Endothelial cell of umbilical vein (primary cell): Measurements from ENCODE around the gene KRTAP25-1. TPM values are rescaled to one million over a fixed set of nuclear protein-coding genes. Genes with fewer than 3 reads are reported as not detected.

Experiments
- BruUV-seq: library from RNA; stranded (reverse); fragments of 400-500 nt; replicated peaks from 2 replicates; lab custom pipeline; 2021; lab: Mats Ljungman, UMichigan
- CTCF ChIA-PET: fragments of 300-600, 350-600 bp; sonication (Branson Sonifier 250); formaldehyde crosslinking; loops from one replicate; lab custom pipeline; 2021; ENCODE audit warnings: antibody characterized with exemption, inconsistent platforms; lab: Charles Lee
- POLR2A ChIA-PET: fragments of 300-600, 350-600 bp; sonication (Branson Sonifier 250); formaldehyde crosslinking; loops from one replicate; lab custom pipeline; 2021; ENCODE audit warnings: antibody characterized with exemption, inconsistent platforms; lab: Charles Lee
- DNase-seq: peaks from one replicate; pipeline ENCODE4 v3.0.0-alpha.2; 2011; ENCODE audit warnings: low read depth, low spot score
- FAIRE-seq: peaks from 2 replicates; lab custom pipeline; 2011; peaks lifted over from hg19 to GRCh38; lab: Jason Lieb, UNC
- H2AFZ ChIP-seq: 2 replicates; pipeline ENCODE4 v1.6.0; 2012; ENCODE audit warnings: low read depth, low read length, control low read depth, inconsistent platforms
- H3K27ac ChIP-seq: 2 replicates; pipeline ENCODE4 v1.5.1; 2011; ENCODE audit warnings: low read depth, mild to moderate bottlenecking, control low read depth, low read length, moderate library complexity; ENCODE audit not compliant: insufficient read depth
- H3K27me3 ChIP-seq, 2 experiments: 2 replicates each; pipeline versions ENCODE4 v1.6.0 to v1.6.1; 2011; ENCODE audit warnings: low read length in 2 of 2, mixed read lengths in 1 of 2; ENCODE audit not compliant: control insufficient read depth in 2 of 2, insufficient read depth in 2 of 2
- H3K36me3 ChIP-seq, 2 experiments: 2 replicates in 1 of 2; 3 replicates in 1 of 2; pipeline ENCODE4 v1.5.1; 2011; ENCODE audit warnings: low read length in 2 of 2, mild to moderate bottlenecking in 1 of 2, moderate library complexity in 1 of 2; ENCODE audit not compliant: control insufficient read depth in 2 of 2, insufficient read depth in 2 of 2; ENCODE audit errors: extremely low read depth in 1 of 2
- H3K4me1 ChIP-seq: 3 replicates; pipeline ENCODE4 v1.5.1; 2011; ENCODE audit warnings: mild to moderate bottlenecking, low read length; ENCODE audit not compliant: control insufficient read depth, insufficient read depth; ENCODE audit errors: extremely low read depth
- H3K4me2 ChIP-seq: 2 replicates; pipeline ENCODE4 v1.6.1; 2011; ENCODE audit warnings: low read length, control low read depth, mixed read lengths; ENCODE audit not compliant: insufficient read depth
- H3K4me3 ChIP-seq, 3 experiments: fragments of 200-600 bp in 1 of 3; sonication (generic), shearing (Covaris generic) in 1 of 3; replicated peaks in 1 of 3; 2 replicates each; pipeline ENCODE4 v1.5.1; 2011 to 2016; ENCODE audit warnings: control low read depth in 3 of 3, low read length in 3 of 3, mild to moderate bottlenecking in 2 of 3, inconsistent platforms in 1 of 3, low read depth in 1 of 3, moderate library complexity in 1 of 3; ENCODE audit not compliant: insufficient read depth in 1 of 3
- H3K79me2 ChIP-seq: 2 replicates; pipeline ENCODE4 v1.6.0; 2012; ENCODE audit warnings: low read length, inconsistent platforms; ENCODE audit not compliant: control insufficient read depth, insufficient read depth
- H3K9ac ChIP-seq: replicated peaks from 2 replicates; pipeline ENCODE3; 2011; ENCODE audit warnings: low read length, control low read depth; ENCODE audit not compliant: insufficient read depth; ENCODE audit errors: extremely low read depth
- H3K9me1 ChIP-seq: replicated peaks from 3 replicates; pipeline ENCODE4 v1.6.0; 2011; ENCODE audit warnings: mild to moderate bottlenecking, low read length; ENCODE audit not compliant: control insufficient read depth, insufficient read depth; ENCODE audit errors: extremely low read depth
- H3K9me3 ChIP-seq: replicated peaks from 2 replicates; pipeline ENCODE4 v1.5.1; 2012; ENCODE audit warnings: low read length, inconsistent platforms; ENCODE audit not compliant: control insufficient read depth, insufficient read depth
- H4K20me1 ChIP-seq: replicated peaks from 2 replicates; pipeline ENCODE3; 2011; ENCODE audit warnings: mild to moderate bottlenecking, low read length; ENCODE audit not compliant: control insufficient read depth, insufficient read depth; ENCODE audit errors: extremely low read depth
- EZH2 ChIP-seq: IDR thresholded peaks from 2 replicates; pipeline ENCODE4 v1.6.1; 2012; ENCODE audit warnings: borderline replicate concordance, low read depth, mild to moderate bottlenecking, moderate library complexity, low read length, inconsistent platforms; ENCODE audit not compliant: severe bottlenecking
- FOS ChIP-seq: IDR thresholded peaks from 2 replicates; pipeline ENCODE4 v1.6.1; 2011; ENCODE audit warnings: mild to moderate bottlenecking, low read length, moderate library complexity, borderline replicate concordance; ENCODE audit not compliant: insufficient read depth
- GATA2 ChIP-seq: IDR thresholded peaks from 2 replicates; pipeline ENCODE4 v1.7.0; 2011; ENCODE audit warnings: low read depth, mild to moderate bottlenecking, moderate library complexity, mixed read lengths, low read length; ENCODE audit not compliant: insufficient read length, insufficient read depth
- JUN ChIP-seq: IDR thresholded peaks from 2 replicates; pipeline ENCODE4 v1.6.1; 2011; ENCODE audit warnings: borderline replicate concordance, low read depth; ENCODE audit not compliant: insufficient read length, insufficient read depth
- MYC ChIP-seq: IDR thresholded peaks from one replicate; pipeline ENCODE4 v1.6.1; 2011; ENCODE audit warnings: mild to moderate bottlenecking, low read depth, low read length
- POLR2A ChIP-seq: IDR thresholded peaks from 2 replicates; pipeline ENCODE4 v1.6.1; 2012; ENCODE audit warnings: low read depth, mild to moderate bottlenecking, control low read depth, low read length
- POLR2AphosphoS5 ChIP-seq: IDR thresholded peaks from 2 replicates; pipeline ENCODE4 v1.6.1; 2012; ENCODE audit warnings: low read depth, mild to moderate bottlenecking, control low read depth, low read length, moderate library complexity; ENCODE audit not compliant: insufficient read depth
- dilution Hi-C: fragments of 300-500 bp; cut with MboI; formaldehyde crosslinking; loops from one replicate; pipeline ENCODE4 v1.15.0; 2019; ENCODE audit warnings: low sequenced_read_pairs; ENCODE audit not compliant: extremely low pct_ligation_motif_present
- intact Hi-C: fragments of 100-400 bp; cut with micrococcal nuclease; formaldehyde crosslinking; loops from one replicate; pipeline ENCODE4 v1.10.0; 2022
- polyA plus RNA-seq, 4 experiments: library from polyadenylated mRNA; depleted of rRNA in 3 of 4; stranded (reverse) in 3 of 4; unstranded in 1 of 4; fragments of >200 nt; gene quantifications; 2 replicates each; pipeline versions ENCODE4 v1.2.1 to v1.2.3, GENCODE V29; 2011 to 2012; ENCODE audit warnings: missing spikeins in 1 of 4
- total RNA-seq: library from RNA; stranded (reverse); gene quantifications from 2 replicates; pipeline ENCODE4 v1.2.3, GENCODE V29; 2021
- TF ChIP-seq, protein P1 (sequence below), 2 donors: IDR thresholded peaks; 1 replicate in 1 of 2; 2 replicates in 1 of 2; pipeline ENCODE4 v1.5.1; 2011; ENCODE audit warnings: low read length in 2 of 2, mild to moderate bottlenecking in 2 of 2, moderate library complexity in 2 of 2, control low read depth in 1 of 2, inconsistent platforms in 1 of 2, low read depth in 1 of 2; ENCODE audit not compliant: insufficient read depth in 1 of 2; ENCODE audit errors: extremely low read depth in 1 of 2
- TF ChIP-seq, protein P2 (sequence below): IDR thresholded peaks from 2 replicates; pipeline ENCODE4 v1.6.1; 2011; ENCODE audit not compliant: insufficient read depth, insufficient read length

Gene KRTAP25-1
- total and polyA plus RNA-seq, 2 donors (not counting 3 experiments of a cell fraction or from before 2014, with no cell fraction given), result not detected

DNA sequence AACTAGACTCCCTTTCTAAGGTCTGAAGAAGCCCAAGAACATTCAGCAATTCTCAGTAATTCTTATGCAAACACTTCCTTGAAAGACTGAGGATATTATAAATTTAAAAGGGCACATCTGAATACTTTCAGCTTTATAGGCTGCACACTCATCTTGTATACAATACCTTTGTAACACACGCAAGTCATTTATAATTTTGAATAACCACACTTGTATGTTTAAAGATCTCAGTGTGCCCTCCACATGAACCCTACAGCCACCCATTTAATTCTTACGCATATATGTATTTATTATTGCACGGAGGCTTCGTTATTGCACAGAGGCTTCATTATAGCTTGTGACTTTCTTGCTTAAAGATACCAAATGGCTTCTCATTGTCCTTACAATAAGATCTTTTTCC, 49.4 kb upstream of the KRTAP25-1 start:
- H3K4me2 ChIP-seq, result no peak overlapping the region
- no peaks in the 10 kb centered on the region for H3K79me2 ChIP-seq
- H3K27me3 ChIP-seq, result no peaks in the 10 kb centered on the region
- no peak overlapping the region for H3K9ac ChIP-seq
- no TSS peak for BruUV-seq
- DNase-seq, result no peak
- TF ChIP-seq GATA2, result no peak
- TF ChIP-seq POLR2A, result no peak
- no peak for TF ChIP-seq JUN
- TF ChIP-seq, protein P1, sequence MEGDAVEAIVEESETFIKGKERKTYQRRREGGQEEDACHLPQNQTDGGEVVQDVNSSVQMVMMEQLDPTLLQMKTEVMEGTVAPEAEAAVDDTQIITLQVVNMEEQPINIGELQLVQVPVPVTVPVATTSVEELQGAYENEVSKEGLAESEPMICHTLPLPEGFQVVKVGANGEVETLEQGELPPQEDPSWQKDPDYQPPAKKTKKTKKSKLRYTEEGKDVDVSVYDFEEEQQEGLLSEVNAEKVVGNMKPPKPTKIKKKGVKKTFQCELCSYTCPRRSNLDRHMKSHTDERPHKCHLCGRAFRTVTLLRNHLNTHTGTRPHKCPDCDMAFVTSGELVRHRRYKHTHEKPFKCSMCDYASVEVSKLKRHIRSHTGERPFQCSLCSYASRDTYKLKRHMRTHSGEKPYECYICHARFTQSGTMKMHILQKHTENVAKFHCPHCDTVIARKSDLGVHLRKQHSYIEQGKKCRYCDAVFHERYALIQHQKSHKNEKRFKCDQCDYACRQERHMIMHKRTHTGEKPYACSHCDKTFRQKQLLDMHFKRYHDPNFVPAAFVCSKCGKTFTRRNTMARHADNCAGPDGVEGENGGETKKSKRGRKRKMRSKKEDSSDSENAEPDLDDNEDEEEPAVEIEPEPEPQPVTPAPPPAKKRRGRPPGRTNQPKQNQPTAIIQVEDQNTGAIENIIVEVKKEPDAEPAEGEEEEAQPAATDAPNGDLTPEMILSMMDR (IDR thresholded peaks at IDR 0.05; ENCODE audit: extremely low read depth in 1 of 2, insufficient read depth in 1 of 2, low read depth in 1 of 2, low read length in 2 of 2), result no peak
- TF ChIP-seq, protein P2, sequence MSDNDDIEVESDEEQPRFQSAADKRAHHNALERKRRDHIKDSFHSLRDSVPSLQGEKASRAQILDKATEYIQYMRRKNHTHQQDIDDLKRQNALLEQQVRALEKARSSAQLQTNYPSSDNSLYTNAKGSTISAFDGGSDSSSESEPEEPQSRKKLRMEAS, result no peak
- no peak for TF ChIP-seq MYC
- no peak for TF ChIP-seq FOS
- TF ChIP-seq POLR2AphosphoS5, result no peak
- no peak for TF ChIP-seq EZH2
- dilution Hi-C loops, result no loop called here
- POLR2A ChIA-PET, result no interaction called here
- peaks cover 3% of the 10 kb centered on the region for H3K9me3 ChIP-seq
- no peak overlapping the region for H2AFZ ChIP-seq
- no peaks in the 10 kb centered on the region for H3K9me1 ChIP-seq
- no peak overlapping the region for H3K4me3 ChIP-seq
- H3K4me1 ChIP-seq, result no peaks in the 10 kb centered on the region
- no peak overlapping the region for H3K27ac ChIP-seq
- no peaks in the 10 kb centered on the region for H4K20me1 ChIP-seq
- H3K36me3 ChIP-seq, result no peaks in the 10 kb centered on the region
- CTCF ChIA-PET, result no interaction called here
- intact Hi-C loops, result no loop called here
- FAIRE-seq, result no peak
